Memory B cell (primary cell): ENCODE measurements around the gene COG7.

Experiments
- ATAC-seq: fragments of 150-1000 bp; cut with Tn5 transposase; 2 replicates; pipeline ENCODE4 v1.10.0; 2021; ENCODE audit warnings: low read depth, mild to moderate bottlenecking, moderate library complexity
- DNase-seq, 2 donors: peaks; one replicate each; pipeline ENCODE4 v3.0.0; 2022; ENCODE audit warnings: low spot score in 2 of 2
- H3K27ac Mint-ChIP-seq: one replicate; pipeline ENCODE4 v1.8.0; 2022; ENCODE audit warnings: mild to moderate bottlenecking, moderate library complexity, mixed read lengths
- H3K27me3 Mint-ChIP-seq: one replicate; pipeline ENCODE4 v1.8.0; 2022; ENCODE audit warnings: mixed read lengths
- H3K36me3 Mint-ChIP-seq: one replicate; pipeline ENCODE4 v1.8.0; 2022; ENCODE audit warnings: mild to moderate bottlenecking, mixed read lengths
- H3K4me1 Mint-ChIP-seq: one replicate; pipeline ENCODE4 v1.8.0; 2022; ENCODE audit warnings: mixed read lengths
- H3K4me3 Mint-ChIP-seq: one replicate; pipeline ENCODE4 v1.8.0; 2022; ENCODE audit warnings: mild to moderate bottlenecking, moderate library complexity, mixed read lengths
- H3K9me3 Mint-ChIP-seq: one replicate; pipeline ENCODE4 v1.8.0; 2022; ENCODE audit warnings: mixed read lengths

COG7 gene

DNA sequence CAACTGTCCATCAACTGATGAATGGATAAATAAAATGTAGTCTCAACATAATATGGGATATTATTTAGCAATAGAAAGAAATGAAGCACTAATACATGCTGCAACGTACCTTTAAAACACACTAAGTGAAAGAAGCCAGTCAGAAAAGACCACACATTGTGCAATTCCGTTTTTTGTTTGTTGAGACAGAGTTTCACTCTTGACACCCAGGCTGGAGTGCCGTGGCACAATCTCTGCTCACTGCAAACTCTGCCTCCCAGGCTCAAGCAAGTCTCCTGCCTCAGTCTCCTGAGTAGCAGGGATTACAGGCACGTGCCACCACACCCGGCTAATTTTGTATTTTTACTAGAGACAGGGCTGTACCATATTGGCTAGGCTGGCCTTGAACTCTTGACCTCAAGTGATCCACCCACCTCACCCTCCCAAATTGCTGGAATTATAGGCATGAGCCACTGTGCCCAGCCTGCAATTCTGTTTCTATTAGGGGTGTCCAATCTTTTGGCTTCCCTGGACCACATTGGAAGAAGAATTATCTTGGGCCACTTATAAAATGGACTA lies 110.8 kb downstream of the COG7 start:
- ATAC-seq, result no peak

DNA sequence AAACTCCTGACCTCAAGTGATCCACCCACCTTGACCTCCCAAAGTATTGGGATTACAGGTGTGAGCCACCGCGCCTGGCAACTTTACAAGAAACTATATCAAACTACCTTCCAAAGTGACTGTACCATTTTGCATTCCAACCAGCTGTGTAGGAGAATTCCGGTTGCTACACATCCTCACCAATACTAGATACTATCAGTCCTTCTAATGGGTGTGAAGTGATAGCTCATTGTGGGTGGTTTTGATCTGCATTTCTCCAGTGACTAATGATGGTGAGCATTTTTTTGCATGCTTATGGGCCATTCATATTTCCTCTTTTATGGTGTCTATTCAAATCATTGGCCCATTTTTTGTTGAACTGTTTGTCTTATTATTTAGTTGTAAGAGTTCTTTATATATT lies 113.2 kb downstream of the COG7 start:
- DNase-seq (no peak), ATAC-seq (no peak)
- Mint-ChIP-seq H3K4me3 (no peak overlapping the region), H3K36me3 (no peaks in the 10 kb centered on the region), H3K4me1 (peaks cover 12% of the 10 kb centered on the region), H3K9me3 (no peaks in the 10 kb centered on the region), H3K27ac (no peak overlapping the region), H3K27me3 (no peaks in the 10 kb centered on the region)

More for the DNA sequence above, 110.8 kb downstream of the COG7 start:
- Mint-ChIP-seq H3K9me3 (no peaks in the 10 kb centered on the region), H3K4me3 (no peak overlapping the region), H3K4me1 (no peaks in the 10 kb centered on the region), H3K27ac (no peak overlapping the region), H3K27me3 (no peaks in the 10 kb centered on the region), H3K36me3 (no peaks in the 10 kb centered on the region)
- DNase-seq, result no peak
